ENCODE measurements around the gene DHX36. TPM values are rescaled to one million over a fixed set of nuclear protein-coding genes. Genes with fewer than 3 reads are reported as not detected.

Gene DHX36
- total RNA-seq, 4 donors from 2014 or later: 28.5 to 113 (median 50.0) TPM

- intact Hi-C loops (cut with DNase I; ENCODE audit: low total_unique reads): no loop called here
- H3K27ac ChIP-seq: no peak overlapping the region
- no peaks in the 10 kb centered on the region for H3K9me3 ChIP-seq
- peaks cover 2 to 44% (median 11%) of the 10 kb centered on the region in 4 donors for H3K4me1 ChIP-seq
- TF ChIP-seq CTCF (IDR thresholded peaks at IDR 0.05) (no peak), EP300 (IDR thresholded peaks at IDR 0.05; ENCODE audit: low read depth) (no peak), POLR2A (IDR thresholded peaks at IDR 0.05) (no peak), POLR2AphosphoS5 (IDR thresholded peaks at IDR 0.05) (no peak)
- 78 to 81% methylated on average over 3 to 5 of the region's 5 CpGs for WGBS, 2 donors (ENCODE audit: low coverage in 1 of 2)
- H3K36me3 ChIP-seq: peaks cover 0 to 28% (median 13%) of the 10 kb centered on the region in 4 donors
- no peaks in the 10 kb centered on the region for H3K27me3 ChIP-seq
- in situ Hi-C loops (cut with MboI; ENCODE audit: low pct_ligation_motif_present in 1 of 4, low pct_unique_long_range_greater_than_20kb in 1 of 4, low sequenced_read_pairs in 3 of 4): no loop called here
- H3K4me3 ChIP-seq: no peak overlapping the region
- DNase-seq: no peak
These were observed 7.1 kb downstream of the DHX36 start for GRCh38 chr3:154316974-154317767.

DNA sequence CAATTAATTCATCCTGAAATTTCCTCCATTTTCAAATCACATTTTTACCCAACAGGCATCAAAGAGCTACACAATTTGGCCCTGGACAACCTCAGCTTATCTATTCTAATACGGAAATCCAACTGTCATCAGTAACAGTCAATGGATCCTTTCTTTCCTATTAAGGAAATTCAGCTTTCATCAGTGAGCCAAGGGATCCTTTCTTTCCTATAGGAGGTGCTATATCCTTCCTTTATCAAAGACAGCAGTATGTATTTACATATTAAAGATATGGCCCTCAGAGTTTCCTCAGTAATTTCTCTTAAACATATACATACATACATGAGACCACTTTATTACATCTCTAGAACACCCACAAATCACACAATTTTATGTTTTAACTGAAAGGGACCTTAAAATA, 10.1 kb downstream of the DHX36 start:
- H3K27ac ChIP-seq: no peak overlapping the region
- no peaks in the 10 kb centered on the region for H3K27me3 ChIP-seq
- H3K4me1 ChIP-seq: peaks cover 0 to 23% (median 2%) of the 10 kb centered on the region in 4 donors
- 97 to 100% methylated on average over 1 of the region's 1 CpG for WGBS, 2 donors (ENCODE audit: low coverage in 1 of 2)
- in situ Hi-C loops (cut with MboI; ENCODE audit: low pct_ligation_motif_present in 1 of 4, low pct_unique_long_range_greater_than_20kb in 1 of 4, low sequenced_read_pairs in 3 of 4): no loop called here
- H3K4me3 ChIP-seq: no peak overlapping the region
- H3K9me3 ChIP-seq: no peaks in the 10 kb centered on the region
- peaks cover 0 to 38% (median 18%) of the 10 kb centered on the region in 4 donors for H3K36me3 ChIP-seq
- intact Hi-C loops (cut with DNase I; ENCODE audit: low total_unique reads): no loop called here
- TF ChIP-seq EP300 (IDR thresholded peaks at IDR 0.05; ENCODE audit: low read depth): no peak
- no peak for TF ChIP-seq POLR2A (IDR thresholded peaks at IDR 0.05)
- TF ChIP-seq CTCF (IDR thresholded peaks at IDR 0.05): no peak
- TF ChIP-seq POLR2AphosphoS5 (IDR thresholded peaks at IDR 0.05): no peak
- DNase-seq: no peak

GRCh38 chr3:154310840-154311239, 13.4 kb downstream of the DHX36 start:
- no peak overlapping the region for H3K27ac ChIP-seq
- H3K4me3 ChIP-seq: no peak overlapping the region
- no peak for TF ChIP-seq POLR2A (IDR thresholded peaks at IDR 0.05)
- no peak for TF ChIP-seq POLR2AphosphoS5 (IDR thresholded peaks at IDR 0.05)
- TF ChIP-seq EP300 (IDR thresholded peaks at IDR 0.05; ENCODE audit: low read depth): no peak
- TF ChIP-seq CTCF (IDR thresholded peaks at IDR 0.05): no peak
- no peaks in the 10 kb centered on the region for H3K9me3 ChIP-seq
- intact Hi-C loops (cut with DNase I; ENCODE audit: low total_unique reads): no loop called here
- H3K27me3 ChIP-seq: no peaks in the 10 kb centered on the region
- DNase-seq: no peak
- H3K4me1 ChIP-seq: peaks cover 0 to 11% (median 0%) of the 10 kb centered on the region in 4 donors
- in situ Hi-C loops (cut with MboI; ENCODE audit: low pct_ligation_motif_present in 1 of 4, low pct_unique_long_range_greater_than_20kb in 1 of 4, low sequenced_read_pairs in 3 of 4): no loop called here
- H3K36me3 ChIP-seq: peaks cover 0 to 39% (median 20%) of the 10 kb centered on the region in 4 donors

GRCh38 chr3:154307363-154307762, 16.9 kb downstream of the DHX36 start:
- no peak for TF ChIP-seq POLR2A (IDR thresholded peaks at IDR 0.05)
- TF ChIP-seq EP300 (IDR thresholded peaks at IDR 0.05; ENCODE audit: low read depth): no peak
- TF ChIP-seq POLR2AphosphoS5 (IDR thresholded peaks at IDR 0.05): no peak
- TF ChIP-seq CTCF (IDR thresholded peaks at IDR 0.05): no peak
- intact Hi-C loops (cut with DNase I; ENCODE audit: low total_unique reads) (no loop called here), in situ Hi-C loops (cut with MboI; ENCODE audit: low pct_ligation_motif_present in 1 of 4, low pct_unique_long_range_greater_than_20kb in 1 of 4, low sequenced_read_pairs in 3 of 4) (no loop called here)
- Histone ChIP-seq H3K4me3 (no peak overlapping the region), H3K27me3 (no peaks in the 10 kb centered on the region), H3K36me3 (peaks cover 0 to 45% (median 21%) of the 10 kb centered on the region in 4 donors), H3K4me1 (peaks cover 0 to 11% (median 0%) of the 10 kb centered on the region in 4 donors), H3K9me3 (no peaks in the 10 kb centered on the region), H3K27ac (no peak overlapping the region)
- DNase-seq: no peak
